WERI-Rb-1 (cell line): Measurements from ENCODE around the gene CHD5.

Experiments
- DNase-seq: peaks from one replicate; pipeline ENCODE4 v3.0.0-alpha.2; 2020
- H3K27ac ChIP-seq: fragments of 250-450 bp; sonication (Bioruptor Pico); 2 replicates; pipeline ENCODE4 v1.5.1; 2020; ENCODE audit warnings: mild to moderate bottlenecking, moderate library complexity
- H3K27me3 ChIP-seq: fragments of 250-450 bp; sonication (Bioruptor Pico); 2 replicates; pipeline ENCODE4 v1.5.1; 2021; ENCODE audit warnings: mild to moderate bottlenecking, low read depth, moderate library complexity; ENCODE audit not compliant: insufficient read depth, severe bottlenecking
- H3K36me3 ChIP-seq: fragments of 250-450 bp; sonication (Bioruptor Pico); 2 replicates; pipeline ENCODE4 v1.5.1; 2020; ENCODE audit warnings: mild to moderate bottlenecking, moderate library complexity
- H3K4me3 ChIP-seq: 2 replicates; pipeline ENCODE4 v1.5.1; 2011; ENCODE audit warnings: low read depth, mild to moderate bottlenecking, control low read depth, low read length
- H3K9me3 ChIP-seq: fragments of 250-450 bp; sonication (Bioruptor Pico); 2 replicates; pipeline ENCODE4 v1.5.1; 2021; ENCODE audit warnings: mild to moderate bottlenecking, moderate library complexity; ENCODE audit not compliant: severe bottlenecking
- CTCF ChIP-seq: IDR thresholded peaks from 2 replicates; pipeline ENCODE4 v1.5.1; 2011; ENCODE audit warnings: low read depth, mild to moderate bottlenecking, control low read depth, inconsistent platforms, low read length

Gene CHD5

GRCh38 chr1:6157528-6158174, 22.5 kb downstream of the CHD5 start:
- DNase-seq = no peak
- H3K9me3 ChIP-seq = no peaks in the 10 kb centered on the region
- H3K4me3 ChIP-seq = no peak overlapping the region
- no peak overlapping the region for H3K27ac ChIP-seq
- H3K36me3 ChIP-seq = no peaks in the 10 kb centered on the region
- TF ChIP-seq CTCF = no peak
- H3K27me3 ChIP-seq = no peaks in the 10 kb centered on the region

DNA sequence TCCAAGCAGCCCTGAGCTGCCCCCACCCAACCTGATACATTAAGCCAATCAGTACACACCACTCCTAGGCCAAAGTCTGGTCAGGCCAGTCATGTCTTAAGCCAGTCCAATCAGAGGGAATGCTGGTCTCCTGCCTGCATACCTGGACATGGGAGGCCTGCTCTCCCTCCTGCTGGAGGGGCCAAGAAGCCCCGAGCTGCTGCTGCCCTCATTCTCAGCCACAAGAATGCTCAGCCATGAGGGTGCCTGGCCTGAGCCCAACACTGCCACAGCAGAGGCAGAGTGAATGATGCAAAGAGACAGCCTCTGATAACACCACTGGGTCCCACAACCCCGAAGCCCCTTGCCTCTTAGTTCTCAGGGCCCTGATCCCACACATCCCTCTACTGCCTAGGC, 23.0 kb downstream of the CHD5 start:
- no peak overlapping the region for H3K4me3 ChIP-seq
- no peak overlapping the region for H3K27ac ChIP-seq

GRCh38 chr1:6154525-6155319, 25.4 kb downstream of the CHD5 start:
- Histone ChIP-seq H3K36me3 (peaks cover 12% of the 10 kb centered on the region), H3K27me3 (no peaks in the 10 kb centered on the region), H3K27ac (no peak overlapping the region), H3K4me3 (no peak overlapping the region), H3K9me3 (no peaks in the 10 kb centered on the region)
- no peak for DNase-seq
- TF ChIP-seq CTCF = no peak

More for the DNA sequence above, 23.0 kb downstream of the CHD5 start:
- DNase-seq = no peak
- Histone ChIP-seq H3K9me3 (no peaks in the 10 kb centered on the region), H3K27me3 (no peaks in the 10 kb centered on the region), H3K36me3 (peaks cover 2% of the 10 kb centered on the region; the same call in 1 of the 2 replicates)
- TF ChIP-seq CTCF = no peak

DNA sequence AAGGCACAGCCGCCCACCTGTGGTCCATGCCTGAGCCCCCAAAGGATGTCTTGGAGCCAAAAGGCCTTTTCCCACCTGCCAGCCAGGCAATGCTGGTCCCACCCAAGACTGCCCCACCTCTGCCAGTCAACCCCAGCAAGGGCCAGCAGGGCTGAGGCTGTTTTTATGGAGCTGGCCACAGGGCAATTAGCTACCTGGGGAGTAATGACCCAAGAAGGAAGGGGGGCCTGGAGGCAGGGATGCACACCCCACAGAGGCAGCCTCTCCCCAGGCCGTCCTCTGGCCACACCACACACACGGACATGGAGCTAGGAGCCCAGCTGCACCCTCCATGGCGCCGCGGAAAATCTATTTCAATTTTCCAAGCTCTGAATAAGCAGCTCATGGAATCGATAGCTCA, 27.2 kb downstream of the CHD5 start:
- TF ChIP-seq CTCF = no peak
- DNase-seq = no peak
- H3K4me3 ChIP-seq = no peak overlapping the region
- H3K27me3 ChIP-seq = no peaks in the 10 kb centered on the region
- H3K9me3 ChIP-seq = no peaks in the 10 kb centered on the region
- no peak overlapping the region; the same call in 1 of the 2 replicates for H3K27ac ChIP-seq
- H3K36me3 ChIP-seq = peaks cover 17% of the 10 kb centered on the region

DNA sequence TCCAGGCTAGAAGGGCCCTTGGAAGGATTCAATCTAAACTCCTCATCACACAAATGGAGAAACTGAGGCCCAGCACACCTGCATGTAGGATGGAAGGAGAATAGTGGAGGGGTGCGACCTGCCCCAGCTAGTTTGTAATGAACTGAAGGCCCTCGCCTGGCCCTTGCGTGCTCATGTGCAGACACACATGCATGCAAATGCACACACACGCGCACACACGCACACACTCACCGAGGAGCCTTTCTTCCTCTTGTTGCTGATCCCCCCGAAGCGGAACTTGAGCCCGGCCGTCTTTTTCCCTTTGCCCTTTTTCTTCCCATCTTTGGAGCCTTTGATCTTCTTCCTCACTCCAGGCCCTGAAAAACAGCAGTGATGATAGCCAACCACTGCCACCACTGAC, 27.9 kb downstream of the CHD5 start:
- no peak for DNase-seq
- TF ChIP-seq CTCF = no peak
- H3K4me3 ChIP-seq = no peak overlapping the region
- H3K9me3 ChIP-seq = no peaks in the 10 kb centered on the region
- peaks cover 17% of the 10 kb centered on the region for H3K36me3 ChIP-seq
- H3K27ac ChIP-seq = no peak overlapping the region
- no peaks in the 10 kb centered on the region for H3K27me3 ChIP-seq
